ENCODE data around the gene ZNRF1. TPM values are rescaled to one million over a fixed set of nuclear protein-coding genes. Genes with fewer than 3 reads are reported as not detected.

Gene ZNRF1
- total RNA-seq, 4 donors from 2014 or later: 19.3 to 46.7 (median 32.9) TPM

DNA sequence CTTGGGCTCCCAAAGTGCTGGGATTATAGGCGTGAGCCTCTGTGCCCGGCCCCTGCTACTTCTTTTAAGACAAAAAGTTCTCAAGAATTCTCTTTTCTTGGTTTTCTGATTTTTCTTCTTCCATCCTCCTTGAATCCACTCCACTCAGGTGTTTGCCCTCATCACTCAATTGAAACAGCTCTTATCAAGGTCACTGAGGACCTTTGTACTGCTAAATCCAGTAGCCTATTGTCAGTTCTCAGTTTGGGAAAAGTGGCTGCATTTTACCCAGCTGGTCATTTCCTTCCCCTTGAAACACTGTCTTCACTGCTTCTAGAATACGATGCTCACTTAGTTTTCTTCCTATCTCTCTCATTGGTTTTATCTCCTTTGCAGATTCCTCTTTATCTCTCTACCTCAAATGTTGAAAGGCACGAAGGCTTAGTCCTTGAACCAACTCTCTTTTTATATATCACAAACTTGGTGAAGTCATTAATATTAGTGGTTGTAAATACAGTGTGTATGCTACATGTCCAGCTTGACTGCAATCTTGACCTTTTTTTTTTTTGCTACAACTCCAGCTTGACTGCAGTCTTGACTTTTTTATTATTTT lies 29.8 kb downstream of the ZNRF1 start:
- DNase-seq (ENCODE audit: low spot score in 2 of 2): no peak
- intact Hi-C loops (cut with DNase I; ENCODE audit: low total_unique reads): no loop called here
- 87 to 91% methylated on average over 4 of the region's 4 CpGs for WGBS, 2 donors
- no peak for TF ChIP-seq POLR2A (IDR thresholded peaks at IDR 0.05)
- TF ChIP-seq, protein P1, sequence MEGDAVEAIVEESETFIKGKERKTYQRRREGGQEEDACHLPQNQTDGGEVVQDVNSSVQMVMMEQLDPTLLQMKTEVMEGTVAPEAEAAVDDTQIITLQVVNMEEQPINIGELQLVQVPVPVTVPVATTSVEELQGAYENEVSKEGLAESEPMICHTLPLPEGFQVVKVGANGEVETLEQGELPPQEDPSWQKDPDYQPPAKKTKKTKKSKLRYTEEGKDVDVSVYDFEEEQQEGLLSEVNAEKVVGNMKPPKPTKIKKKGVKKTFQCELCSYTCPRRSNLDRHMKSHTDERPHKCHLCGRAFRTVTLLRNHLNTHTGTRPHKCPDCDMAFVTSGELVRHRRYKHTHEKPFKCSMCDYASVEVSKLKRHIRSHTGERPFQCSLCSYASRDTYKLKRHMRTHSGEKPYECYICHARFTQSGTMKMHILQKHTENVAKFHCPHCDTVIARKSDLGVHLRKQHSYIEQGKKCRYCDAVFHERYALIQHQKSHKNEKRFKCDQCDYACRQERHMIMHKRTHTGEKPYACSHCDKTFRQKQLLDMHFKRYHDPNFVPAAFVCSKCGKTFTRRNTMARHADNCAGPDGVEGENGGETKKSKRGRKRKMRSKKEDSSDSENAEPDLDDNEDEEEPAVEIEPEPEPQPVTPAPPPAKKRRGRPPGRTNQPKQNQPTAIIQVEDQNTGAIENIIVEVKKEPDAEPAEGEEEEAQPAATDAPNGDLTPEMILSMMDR (IDR thresholded peaks at IDR 0.05): no peak
- no peak overlapping the region for H3K4me3 ChIP-seq (ENCODE audit: low read depth, poor library complexity, severe bottlenecking)

DNA sequence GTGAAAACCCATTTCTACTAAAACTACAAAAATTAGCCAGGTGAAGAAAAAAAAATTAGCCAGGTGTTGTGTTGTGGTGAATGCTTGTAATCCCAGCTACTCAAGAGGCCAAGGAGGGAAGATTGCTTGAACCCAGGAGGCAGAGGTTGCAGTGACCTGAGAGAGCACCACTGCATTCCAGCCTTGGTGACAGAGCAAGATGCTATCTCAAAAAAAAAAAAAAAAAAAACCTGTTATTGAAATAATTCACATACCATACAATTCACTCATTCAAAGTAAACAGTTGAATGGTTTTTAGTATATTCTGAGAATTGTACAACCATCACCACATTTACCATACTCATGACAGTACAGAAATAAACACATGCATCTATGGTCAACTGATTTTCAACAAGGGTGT lies 31.0 kb downstream of the ZNRF1 start:
- H3K4me3 ChIP-seq (ENCODE audit: low read depth, poor library complexity, severe bottlenecking): no peak overlapping the region
- TF ChIP-seq POLR2A (IDR thresholded peaks at IDR 0.05): no peak
- TF ChIP-seq, protein P1 (IDR thresholded peaks at IDR 0.05): no peak
- DNase-seq (ENCODE audit: low spot score in 2 of 2): no peak
- intact Hi-C loops (cut with DNase I; ENCODE audit: low total_unique reads): no loop called here

DNA sequence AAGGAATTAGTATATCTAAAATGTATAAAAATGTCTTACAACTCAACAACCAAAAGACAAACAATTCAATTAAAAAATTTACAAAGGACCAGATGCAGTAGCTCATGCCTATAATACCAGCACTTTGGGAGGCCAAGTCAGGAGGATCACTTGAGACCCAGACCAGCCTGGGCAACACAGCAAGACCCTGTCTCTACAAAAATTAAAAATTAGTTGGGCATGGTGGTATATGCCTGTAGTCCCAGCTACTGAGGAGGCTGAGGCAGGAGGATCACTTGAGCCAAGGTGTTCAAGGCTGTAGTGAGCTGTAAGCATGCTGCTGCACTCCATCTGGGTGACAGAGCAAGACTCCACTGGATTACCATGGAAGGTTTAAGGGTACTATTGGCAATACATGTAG lies 33.8 kb downstream of the ZNRF1 start:
- intact Hi-C loops (cut with DNase I; ENCODE audit: low total_unique reads): no loop called here
- DNase-seq (ENCODE audit: low spot score in 2 of 2): peak in 1 of 2 donors; percentile 36
- H3K4me3 ChIP-seq (ENCODE audit: low read depth, poor library complexity, severe bottlenecking): no peak overlapping the region
- TF ChIP-seq, protein P1 (IDR thresholded peaks at IDR 0.05): no peak
- no peak for TF ChIP-seq POLR2A (IDR thresholded peaks at IDR 0.05)

DNA sequence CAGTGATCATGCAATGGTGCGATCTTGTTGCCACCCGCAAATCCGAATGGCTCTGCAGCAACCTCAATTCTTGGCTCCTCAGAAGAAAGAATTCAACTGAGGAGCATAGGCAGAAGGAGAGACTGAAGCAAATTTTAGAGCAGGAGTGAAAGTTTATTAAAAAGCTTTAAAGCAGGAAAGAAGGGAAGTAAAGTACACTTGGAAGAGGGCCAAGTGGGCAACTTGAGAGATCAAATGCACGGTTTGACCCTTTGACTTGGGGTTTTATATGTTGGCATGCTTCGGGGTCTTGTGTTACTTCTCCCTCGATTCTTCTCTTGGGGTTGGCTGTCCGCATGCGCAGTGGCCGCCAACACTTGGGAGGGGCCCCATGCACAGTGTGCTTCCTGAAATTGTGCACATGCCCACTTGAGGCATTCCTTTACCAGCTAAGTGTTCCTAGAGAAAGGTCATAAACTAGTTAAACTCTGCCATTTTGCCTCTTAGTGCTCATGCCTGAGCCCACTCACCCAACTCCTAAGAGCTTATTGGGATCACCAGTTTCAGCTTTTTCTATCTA lies 36.7 kb downstream of the ZNRF1 start:
- TF ChIP-seq POLR2A (IDR thresholded peaks at IDR 0.05): no peak
- TF ChIP-seq, protein P1 (IDR thresholded peaks at IDR 0.05): no peak
- peak in 1 of 2 donors; percentile 34 for DNase-seq (ENCODE audit: low spot score in 2 of 2)
- no peak overlapping the region for H3K4me3 ChIP-seq (ENCODE audit: low read depth, poor library complexity, severe bottlenecking)
- 90 to 93% methylated on average over 9 of the region's 9 CpGs for WGBS, 2 donors
- intact Hi-C loops (cut with DNase I; ENCODE audit: low total_unique reads): no loop called here

DNA sequence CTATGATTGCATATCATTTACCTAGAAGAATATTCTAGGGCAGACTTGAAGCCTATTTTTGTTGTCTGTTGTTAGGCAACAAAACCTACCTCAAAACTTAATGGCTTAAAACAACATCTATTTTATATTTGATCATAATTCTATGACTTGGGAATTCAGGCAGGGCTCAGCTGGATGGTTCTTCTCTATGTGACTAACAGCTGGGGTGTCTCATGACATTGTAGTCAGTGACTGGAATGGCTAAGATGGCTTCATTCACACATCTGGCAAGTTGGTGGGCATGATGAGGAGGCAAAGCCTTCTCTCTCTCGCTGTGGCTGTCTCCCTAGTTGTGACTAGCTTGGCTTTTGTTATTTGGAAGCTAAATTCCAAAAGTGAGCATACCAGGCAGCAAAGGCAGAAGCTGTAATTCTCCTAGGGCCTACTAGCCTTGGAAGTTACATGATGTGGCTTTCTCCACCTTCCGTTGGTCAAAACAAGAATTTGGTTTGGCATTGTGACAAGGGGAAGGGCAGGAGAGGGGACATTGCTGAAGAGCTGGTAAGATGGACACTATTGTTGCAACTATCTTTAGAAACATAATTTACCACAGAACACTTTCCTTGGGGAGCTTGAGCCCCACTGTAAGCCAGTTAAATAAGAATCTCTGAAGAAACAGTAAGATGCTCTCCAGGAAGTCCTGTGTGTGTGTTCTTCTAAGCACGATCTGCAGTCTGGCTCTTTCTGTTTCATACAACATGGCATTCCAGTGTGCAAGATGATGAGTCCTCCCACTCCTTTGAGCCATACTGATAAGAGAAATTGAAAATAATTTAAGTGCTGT lies 39.4 kb downstream of the ZNRF1 start:
- TF ChIP-seq, protein P1 (IDR thresholded peaks at IDR 0.05): no peak
- no peak for TF ChIP-seq POLR2A (IDR thresholded peaks at IDR 0.05)
- DNase-seq (ENCODE audit: low spot score in 2 of 2): peak in 1 of 2 donors; percentile 17
- WGBS, 2 donors: 78 to 84% methylated on average over 3 of the region's 3 CpGs
- H3K4me3 ChIP-seq (ENCODE audit: low read depth, poor library complexity, severe bottlenecking): no peak overlapping the region
- intact Hi-C loops (cut with DNase I; ENCODE audit: low total_unique reads): no loop called here

Measured in lower leg skin (tissue), 4 donors.